Peyer's patch (tissue), 4 donors: ENCODE data around the gene RAB11FIP2.

Experiments
- CTCF ChIP-seq, 6 experiments: fragments of 450-650 bp in 4 of 6; fragments of 200-600 bp in 2 of 6; sonication (generic) in 1 of 6; IDR thresholded peaks; one replicate each; pipeline ENCODE4 v1.5.1; 2017 to 2019; ENCODE audit warnings: antibody characterized with exemption in 6 of 6, mild to moderate bottlenecking in 3 of 6, moderate library complexity in 1 of 6
- POLR2A ChIP-seq, 2 donors: fragments of 450-650 bp; IDR thresholded peaks; one replicate each; pipeline ENCODE4 v1.5.1; 2017; ENCODE audit warnings: antibody characterized with exemption in 2 of 2, mild to moderate bottlenecking in 2 of 2, moderate library complexity in 2 of 2

GRCh38 chr10:118026936-118027335 is 19.8 kb downstream of the RAB11FIP2 start:
- TF ChIP-seq POLR2A (IDR thresholded peaks at IDR 0.05) (no peak), CTCF (IDR thresholded peaks at IDR 0.05) (no peak)
